Measurements from ENCODE around the gene CATSPER4.

- TF ChIP-seq CTCF (IDR thresholded peaks at IDR 0.05) (no peak), POLR2AphosphoS5 (IDR thresholded peaks at IDR 0.05) (no peak)
These were observed 25.2 kb upstream of the CATSPER4 start for GRCh38 chr1:26164861-26165842.
